GM12878 (cell line): Measurements from ENCODE around the gene IGFALS.

Experiments used
- CTCF ChIP-seq, 3 experiments: IDR thresholded peaks in 2 of 3; conservative IDR thresholded peaks in 1 of 3; 2 replicates each; pipeline ENCODE4 v1.5.1; 2011; ENCODE audit warnings: low read depth in 3 of 3, low read length in 3 of 3, mild to moderate bottlenecking in 3 of 3, control low read depth in 2 of 3, moderate library complexity in 2 of 3, inconsistent platforms in 1 of 3, mixed read lengths in 1 of 3; ENCODE audit not compliant: control insufficient read depth in 2 of 3, insufficient read depth in 1 of 3; ENCODE audit errors: extremely low read depth in 1 of 3
- POLR2A ChIP-seq: IDR thresholded peaks from 2 replicates; pipeline ENCODE4 v1.6.1; 2011; ENCODE audit warnings: low read depth, mild to moderate bottlenecking, low read length
- POLR2AphosphoS5 ChIP-seq: IDR thresholded peaks from 2 replicates; pipeline ENCODE4 v1.6.1; 2011; ENCODE audit warnings: mild to moderate bottlenecking, low read length, inconsistent platforms
- TCF3 ChIP-seq: IDR thresholded peaks from 2 replicates; pipeline ENCODE4 v1.6.1; 2012; ENCODE audit warnings: low read depth, mild to moderate bottlenecking, low read length, borderline replicate concordance; ENCODE audit not compliant: insufficient read depth

GRCh38 chr16:1825381-1825863 lies 31.9 kb upstream of the IGFALS start:
- TF ChIP-seq POLR2A (no peak), POLR2AphosphoS5 (no peak), CTCF (IDR thresholded peaks at IDR 0.05 in 2 of 3, conservative IDR thresholded peaks at IDR 0.05 in 1 of 3; ENCODE audit: control insufficient read depth in 2 of 3, extremely low read depth in 1 of 3, insufficient read depth in 1 of 3, low read depth in 3 of 3, low read length in 3 of 3) (no peak), TCF3 (no peak)
